Pancreas (tissue), 10 donors: ENCODE results near the gene AKAP9. TPM values are rescaled to one million over a fixed set of nuclear protein-coding genes. Genes with fewer than 3 reads are reported as not detected.

Experiments
- ATAC-seq, 4 donors: fragments of 200-7000 bp; cut with Tn5 transposase; one replicate each; pipeline versions ENCODE4 v1.8.0 to v1.9.1; 2020; ENCODE audit warnings: mild to moderate bottlenecking in 4 of 4, moderate library complexity in 4 of 4
- DNase-seq, 6 donors: peaks; one replicate each; pipeline ENCODE4 v3.0.0-alpha.2; 2020
- FAIRE-seq: peaks from 2 replicates; lab custom pipeline; 2012; peaks lifted over from hg19 to GRCh38; lab: Jason Lieb, UNC
- H3K27ac ChIP-seq, 4 donors: fragments of 200-600 bp; sonication (generic); 1 replicate in 3 of 4; 2 replicates in 1 of 4; pipeline versions ENCODE4 v1.5.0 to v1.8.0; 2020
- H3K27me3 ChIP-seq, 4 donors: fragments of 200-600 bp; one replicate each; pipeline ENCODE4 v1.8.0; 2021
- H3K36me3 ChIP-seq, 3 donors: fragments of 200-600 bp; sonication (generic) in 1 of 3; one replicate each; pipeline versions ENCODE4 v1.5.0 to v1.8.0; 2020 to 2021
- H3K4me1 ChIP-seq, 3 donors: fragments of 200-600 bp; one replicate each; pipeline ENCODE4 v1.8.0; 2021
- H3K4me3 ChIP-seq, 4 donors: fragments of 200-600 bp; sonication (generic) in 2 of 4; one replicate each; pipeline versions ENCODE4 v1.5.0 to v1.8.0; 2020 to 2021
- H3K9me3 ChIP-seq, 4 donors: fragments of 200-600 bp; one replicate each; pipeline ENCODE4 v1.8.0; 2021
- CTCF ChIP-seq, 4 donors: fragments of 200-600 bp; sonication (generic) in 3 of 4; IDR thresholded peaks; one replicate each; pipeline versions ENCODE4 v1.5.0 to v1.8.0; 2021; ENCODE audit warnings: antibody characterized with exemption in 4 of 4
- WGBS, 2 donors: extraction: QIAGEN DNeasy Blood & Tissue Kit; methylation state at CpG; one replicate each; pipeline ENCODE4 v1.1.7; 2013; 5-methylcytosine and 5-hydroxymethylcytosine counted together
- intact Hi-C, 3 donors: fragments of 100-400 bp; cut with DNase I; formaldehyde crosslinking; loops; one replicate each; pipeline versions ENCODE4 v1.11.1 to v1.14.2; 2022
- polyA plus RNA-seq, 2 donors: library from polyadenylated mRNA; stranded (reverse); fragments of 200-250 nt; gene quantifications; one replicate each; pipeline ENCODE4 v1.2.3, GENCODE V29; 2013
- total RNA-seq, 6 donors: library from RNA; stranded (reverse); fragmentation: NEBNext Ultra II Directional in 4 of 6; extraction: Animal tissue kit (Norgen Biotek cat#: 25700) in 4 of 6; gene quantifications; one replicate each; pipeline versions ENCODE4 v1.2.1 to v1.2.4, GENCODE V29; 2021 to 2023
- donor health status: healthy with polysubstance abuse.
- donor health status: DM: no; HTN: no; CAD: no; lungs with moderate emphysema.
- donor health status: DM: no; HTN: no; CAD: no.
- donor health status: control.
- donor health status: control.
- donor health status: Bipolar disorder and iron deficiency.
- donor health status: DM: yes; HTN: yes; CAD: no.
- donor health status: DM: no; HTN: no; CAD: no.
- donor health status: DM: no; HTN: no; CAD: no.
- donor health status: DM: yes; HTN: yes; CAD: no.

Gene AKAP9
- total and polyA plus RNA-seq, 8 donors, result 17.8 to 60.4 (median 42.8) TPM

- no peak overlapping the region for H3K27ac ChIP-seq
- ATAC-seq (no peak), FAIRE-seq (no peak), DNase-seq (no peak)
- H3K36me3 ChIP-seq, result peaks cover 0 to 17% (median 3%) of the 10 kb centered on the region in 3 donors
- H3K9me3 ChIP-seq, result no peaks in the 10 kb centered on the region
- H3K4me3 ChIP-seq, result no peak overlapping the region
- intact Hi-C loops, result no loop called here
- 60 to 65% methylated on average over 2 of the region's 2 CpGs for WGBS, 2 donors
- TF ChIP-seq CTCF (IDR thresholded peaks at IDR 0.05), result no peak
- no peaks in the 10 kb centered on the region for H3K4me1 ChIP-seq
- no peaks in the 10 kb centered on the region for H3K27me3 ChIP-seq
Measured at GRCh38 chr7:92110857-92111256, 170.2 kb downstream of the AKAP9 start.

GRCh38 chr7:92115821-92116220, 175.2 kb downstream of the AKAP9 start:
- no peak for TF ChIP-seq CTCF (IDR thresholded peaks at IDR 0.05)
- no peaks in the 10 kb centered on the region for H3K9me3 ChIP-seq
- no peak for ATAC-seq
- H3K36me3 ChIP-seq, result no peaks in the 10 kb centered on the region
- H3K27ac ChIP-seq, result no peak overlapping the region
- intact Hi-C loops, result no loop called here
- 88 to 91% methylated on average over 5 of the region's 5 CpGs for WGBS, 2 donors
- no peak for DNase-seq
- H3K27me3 ChIP-seq, result no peaks in the 10 kb centered on the region
- no peaks in the 10 kb centered on the region for H3K4me1 ChIP-seq
- FAIRE-seq, result no peak
- H3K4me3 ChIP-seq, result no peak overlapping the region

GRCh38 chr7:92116949-92117348, 176.3 kb downstream of the AKAP9 start:
- no peak overlapping the region for H3K4me3 ChIP-seq
- DNase-seq (no peak), FAIRE-seq (no peak), ATAC-seq (peak; percentile 52 to 88 (median 74))
- no peak for TF ChIP-seq CTCF (IDR thresholded peaks at IDR 0.05)
- H3K4me1 ChIP-seq, result no peaks in the 10 kb centered on the region
- peaks cover 0 to 8% (median 4%) of the 10 kb centered on the region in 3 donors for H3K36me3 ChIP-seq
- H3K27me3 ChIP-seq, result no peaks in the 10 kb centered on the region
- H3K27ac ChIP-seq, result no peak overlapping the region
- 43 to 45% methylated on average over 3 of the region's 3 CpGs for WGBS, 2 donors
- no peaks in the 10 kb centered on the region for H3K9me3 ChIP-seq
- intact Hi-C loops, result no loop called here

- FAIRE-seq (no peak), DNase-seq (no peak), ATAC-seq (peak in 2 of 4 donors; percentile 60 to 75)
- TF ChIP-seq CTCF (IDR thresholded peaks at IDR 0.05), result no peak
- no peaks in the 10 kb centered on the region for H3K27me3 ChIP-seq
- H3K4me1 ChIP-seq, result no peaks in the 10 kb centered on the region
- no peak overlapping the region for H3K4me3 ChIP-seq
- H3K36me3 ChIP-seq, result peaks cover 6 to 17% (median 11%) of the 10 kb centered on the region in 3 donors
- no peak overlapping the region for H3K27ac ChIP-seq
- intact Hi-C loops, result no loop called here
- 91 to 100% methylated on average over 1 of the region's 1 CpG for WGBS, 2 donors
- H3K9me3 ChIP-seq, result no peaks in the 10 kb centered on the region
Measured at GRCh38 chr7:92119213-92119759, 178.6 kb downstream of the AKAP9 start.

GRCh38 chr7:92121681-92122080, 181.0 kb downstream of the AKAP9 start:
- Histone ChIP-seq H3K9me3 (no peaks in the 10 kb centered on the region), H3K27me3 (no peaks in the 10 kb centered on the region), H3K4me3 (no peak overlapping the region), H3K27ac (no peak overlapping the region), H3K4me1 (no peaks in the 10 kb centered on the region), H3K36me3 (peaks cover 6 to 23% (median 16%) of the 10 kb centered on the region in 3 donors)
- no peak for DNase-seq
- intact Hi-C loops, result no loop called here
- no peak for TF ChIP-seq CTCF (IDR thresholded peaks at IDR 0.05)
- no peak for FAIRE-seq
- no peak for ATAC-seq
